Measurements from ENCODE around the gene PRKN. TPM values are rescaled to one million over a fixed set of nuclear protein-coding genes. Genes with fewer than 3 reads are reported as not detected.

Gene PRKN
- total RNA-seq, 1 donor from 2014 or later: 7.0 TPM

DNA sequence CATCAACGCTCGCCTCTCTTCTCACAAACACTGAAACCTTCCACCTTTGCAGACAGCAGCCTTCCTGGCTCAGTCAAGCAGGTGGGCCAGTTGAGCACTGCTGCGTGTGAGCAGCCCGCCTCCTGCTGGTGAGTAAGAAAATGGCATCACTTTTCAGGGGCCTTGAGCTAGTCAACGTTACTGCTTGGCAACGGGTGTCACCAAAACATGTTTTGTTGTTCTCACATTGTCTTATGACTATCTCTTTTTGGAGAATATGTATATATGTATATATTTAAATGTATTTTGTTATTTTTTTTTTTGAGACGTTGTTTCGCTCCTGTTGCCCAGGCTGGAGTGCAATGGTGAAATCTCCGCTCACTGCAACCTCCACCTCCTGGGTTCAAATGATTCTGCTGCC, 1356.7 kb downstream of the PRKN start:
- Mint-ChIP-seq H3K4me1 (ENCODE audit: low read depth, unreplicated experiment) (peaks cover 2% of the 10 kb centered on the region), H3K27ac (ENCODE audit: unreplicated experiment) (no peak overlapping the region), H3K36me3 (ENCODE audit: unreplicated experiment) (no peaks in the 10 kb centered on the region), H3K4me3 (ENCODE audit: unreplicated experiment) (no peak overlapping the region), H3K9me3 (ENCODE audit: unreplicated experiment) (peaks cover 2% of the 10 kb centered on the region), H3K27me3 (ENCODE audit: unreplicated experiment) (no peaks in the 10 kb centered on the region)
- TF ChIP-seq, protein P1, sequence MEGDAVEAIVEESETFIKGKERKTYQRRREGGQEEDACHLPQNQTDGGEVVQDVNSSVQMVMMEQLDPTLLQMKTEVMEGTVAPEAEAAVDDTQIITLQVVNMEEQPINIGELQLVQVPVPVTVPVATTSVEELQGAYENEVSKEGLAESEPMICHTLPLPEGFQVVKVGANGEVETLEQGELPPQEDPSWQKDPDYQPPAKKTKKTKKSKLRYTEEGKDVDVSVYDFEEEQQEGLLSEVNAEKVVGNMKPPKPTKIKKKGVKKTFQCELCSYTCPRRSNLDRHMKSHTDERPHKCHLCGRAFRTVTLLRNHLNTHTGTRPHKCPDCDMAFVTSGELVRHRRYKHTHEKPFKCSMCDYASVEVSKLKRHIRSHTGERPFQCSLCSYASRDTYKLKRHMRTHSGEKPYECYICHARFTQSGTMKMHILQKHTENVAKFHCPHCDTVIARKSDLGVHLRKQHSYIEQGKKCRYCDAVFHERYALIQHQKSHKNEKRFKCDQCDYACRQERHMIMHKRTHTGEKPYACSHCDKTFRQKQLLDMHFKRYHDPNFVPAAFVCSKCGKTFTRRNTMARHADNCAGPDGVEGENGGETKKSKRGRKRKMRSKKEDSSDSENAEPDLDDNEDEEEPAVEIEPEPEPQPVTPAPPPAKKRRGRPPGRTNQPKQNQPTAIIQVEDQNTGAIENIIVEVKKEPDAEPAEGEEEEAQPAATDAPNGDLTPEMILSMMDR (IDR thresholded peaks at IDR 0.05; ENCODE audit: partially characterized antibody, unreplicated experiment): peak; percentile 95
- DNase-seq: peak; percentile 75

DNA sequence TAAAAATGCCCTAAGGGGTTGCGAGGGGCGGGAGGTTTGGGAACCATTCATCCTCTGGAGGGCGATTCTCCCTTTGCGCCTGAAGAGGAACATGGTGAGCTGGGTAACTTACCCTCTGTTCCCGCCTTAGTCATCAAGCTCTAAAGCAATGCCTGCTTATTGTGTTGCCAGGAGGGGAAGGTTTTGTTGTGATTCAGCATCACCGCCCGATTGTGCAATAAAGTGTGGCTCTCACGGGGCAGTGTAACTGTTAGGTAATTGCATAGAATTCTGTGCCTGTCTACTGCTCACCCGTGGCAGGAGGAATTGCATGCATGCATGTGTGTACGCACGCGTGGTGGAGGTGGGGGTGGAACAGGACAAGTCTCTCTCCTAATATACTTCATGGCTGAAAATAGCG, 1358.2 kb downstream of the PRKN start:
- DNase-seq: no peak
- Mint-ChIP-seq H3K9me3 (ENCODE audit: unreplicated experiment) (peaks cover 4% of the 10 kb centered on the region), H3K4me3 (ENCODE audit: unreplicated experiment) (no peak overlapping the region), H3K4me1 (ENCODE audit: low read depth, unreplicated experiment) (no peaks in the 10 kb centered on the region), H3K36me3 (ENCODE audit: unreplicated experiment) (no peaks in the 10 kb centered on the region), H3K27me3 (ENCODE audit: unreplicated experiment) (no peaks in the 10 kb centered on the region), H3K27ac (ENCODE audit: unreplicated experiment) (no peak overlapping the region)
- TF ChIP-seq, protein P1 (IDR thresholded peaks at IDR 0.05; ENCODE audit: partially characterized antibody, unreplicated experiment): no peak

DNA sequence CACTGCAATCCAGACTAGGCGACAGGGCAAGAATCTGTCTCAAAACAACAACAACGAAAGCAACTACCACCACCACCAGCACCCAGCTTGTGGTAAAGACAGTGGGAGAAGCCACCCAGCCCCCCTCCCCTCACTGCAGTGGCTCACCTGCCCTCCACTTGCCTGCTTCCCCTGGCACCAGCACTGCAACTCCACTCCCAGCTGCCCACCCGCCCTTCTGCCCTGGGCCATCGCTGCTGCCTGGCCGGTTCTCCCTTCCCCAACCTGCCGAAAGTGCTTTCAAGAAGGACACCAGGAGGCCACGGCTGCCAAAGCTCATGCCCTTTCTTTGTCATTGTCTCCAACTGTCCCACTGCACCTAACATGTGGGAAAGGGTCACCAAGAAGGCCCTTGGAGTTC, 1359.1 kb downstream of the PRKN start:
- peaks cover 5% of the 10 kb centered on the region for H3K9me3 Mint-ChIP-seq (ENCODE audit: unreplicated experiment)
- DNase-seq: no peak
- H3K4me3 Mint-ChIP-seq (ENCODE audit: unreplicated experiment): no peak overlapping the region
- TF ChIP-seq, protein P1 (IDR thresholded peaks at IDR 0.05; ENCODE audit: partially characterized antibody, unreplicated experiment): no peak
- H3K27me3 Mint-ChIP-seq (ENCODE audit: unreplicated experiment): no peaks in the 10 kb centered on the region
- H3K36me3 Mint-ChIP-seq (ENCODE audit: unreplicated experiment): peaks cover 1% of the 10 kb centered on the region
- no peak overlapping the region for H3K27ac Mint-ChIP-seq (ENCODE audit: unreplicated experiment)
- no peaks in the 10 kb centered on the region for H3K4me1 Mint-ChIP-seq (ENCODE audit: low read depth, unreplicated experiment)

DNA sequence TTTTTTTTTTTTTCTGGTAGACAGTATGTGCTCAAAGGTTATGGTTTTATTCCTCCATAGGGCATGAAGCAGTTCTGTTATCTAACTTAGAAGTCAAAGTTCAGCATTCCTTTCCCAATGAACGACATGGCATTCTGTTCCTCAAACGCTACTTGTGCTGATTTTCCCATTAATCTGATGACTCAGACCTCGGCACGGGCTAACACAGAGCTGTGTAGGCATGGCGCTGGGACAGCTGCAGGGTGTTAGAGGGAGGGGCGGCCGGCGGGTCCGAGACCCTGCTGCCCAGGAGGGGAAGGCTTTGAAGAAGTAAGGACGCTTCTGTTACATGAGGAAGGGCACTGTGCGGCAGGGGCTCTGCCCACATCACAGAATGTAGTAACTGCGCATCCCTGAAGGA, 1360.1 kb downstream of the PRKN start:
- Mint-ChIP-seq H3K4me3 (ENCODE audit: unreplicated experiment) (no peak overlapping the region), H3K4me1 (ENCODE audit: low read depth, unreplicated experiment) (no peaks in the 10 kb centered on the region), H3K27ac (ENCODE audit: unreplicated experiment) (no peak overlapping the region), H3K27me3 (ENCODE audit: unreplicated experiment) (no peaks in the 10 kb centered on the region), H3K36me3 (ENCODE audit: unreplicated experiment) (peaks cover 6% of the 10 kb centered on the region), H3K9me3 (ENCODE audit: unreplicated experiment) (peaks cover 5% of the 10 kb centered on the region)
- TF ChIP-seq, protein P1 (IDR thresholded peaks at IDR 0.05; ENCODE audit: partially characterized antibody, unreplicated experiment): no peak
- no peak for DNase-seq

- Mint-ChIP-seq H3K4me3 (ENCODE audit: unreplicated experiment) (no peak overlapping the region), H3K36me3 (ENCODE audit: unreplicated experiment) (peaks cover 6% of the 10 kb centered on the region)
- TF ChIP-seq, protein P1 (IDR thresholded peaks at IDR 0.05; ENCODE audit: partially characterized antibody, unreplicated experiment): no peak
Measured at GRCh38 chr6:161366301-161366923, 1361.2 kb downstream of the PRKN start.

More at GRCh38 chr6:161366301-161366923, 1361.2 kb downstream of the PRKN start:
- Mint-ChIP-seq H3K27me3 (ENCODE audit: unreplicated experiment) (no peaks in the 10 kb centered on the region), H3K27ac (ENCODE audit: unreplicated experiment) (no peak overlapping the region), H3K4me1 (ENCODE audit: low read depth, unreplicated experiment) (no peaks in the 10 kb centered on the region), H3K9me3 (ENCODE audit: unreplicated experiment) (peaks cover 5% of the 10 kb centered on the region)
- DNase-seq: no peak
